Tibial nerve (tissue), 4 donors: ENCODE results near the gene KLK3.

Experiments
- CTCF ChIP-seq, 5 experiments: fragments of 200-600 bp in 3 of 5; fragments of 450-650 bp in 2 of 5; sonication (generic) in 3 of 5; IDR thresholded peaks; one replicate each; pipeline ENCODE4 v1.5.1; 2016 to 2019; ENCODE audit warnings: antibody characterized with exemption in 5 of 5, mild to moderate bottlenecking in 3 of 5, moderate library complexity in 2 of 5
- EP300 ChIP-seq, 2 donors: sonication (generic); formaldehyde crosslinking; IDR thresholded peaks; one replicate each; pipeline ENCODE4 v1.6.1; 2017; ENCODE audit warnings: antibody characterized with exemption in 2 of 2, mild to moderate bottlenecking in 1 of 2
- POLR2A ChIP-seq, 2 donors: fragments of 450-650 bp; IDR thresholded peaks; one replicate each; pipeline ENCODE4 v1.6.1; 2017; ENCODE audit warnings: antibody characterized with exemption in 2 of 2, mild to moderate bottlenecking in 2 of 2, moderate library complexity in 2 of 2

- TF ChIP-seq CTCF (IDR thresholded peaks at IDR 0.05) (no peak), EP300 (IDR thresholded peaks at IDR 0.05) (no peak), POLR2A (IDR thresholded peaks at IDR 0.05) (no peak)
Observed at GRCh38 chr19:50832666-50833065, 22.0 kb upstream of the KLK3 start.
